Fibroblast of lung (primary cell): ENCODE data around the gene SERTAD3. TPM values are rescaled to one million over a fixed set of nuclear protein-coding genes. Genes with fewer than 3 reads are reported as not detected.

Experiments
- DNase-seq, 2 donors: peaks; one replicate each; pipeline versions ENCODE4 v3.0.0 to v3.0.0-alpha.2; 2010; ENCODE audit warnings: low read depth in 2 of 2
- H2AFZ ChIP-seq: 2 replicates; pipeline ENCODE4 v1.5.1; 2012; ENCODE audit warnings: low read length, control low read depth, inconsistent platforms
- H3K27ac ChIP-seq: 2 replicates; pipeline ENCODE4 v1.5.1; 2011; ENCODE audit warnings: low read length, control low read depth; ENCODE audit not compliant: insufficient read depth
- H3K27me3 ChIP-seq: 2 replicates; pipeline ENCODE4 v1.5.1; 2011; ENCODE audit warnings: mild to moderate bottlenecking, low read length; ENCODE audit not compliant: control insufficient read depth, insufficient read depth
- H3K36me3 ChIP-seq: 2 replicates; pipeline ENCODE4 v1.5.1; 2011; ENCODE audit warnings: low read length; ENCODE audit not compliant: control insufficient read depth, insufficient read depth
- H3K4me1 ChIP-seq: 2 replicates; pipeline ENCODE4 v1.5.1; 2011; ENCODE audit warnings: low read length; ENCODE audit not compliant: control insufficient read depth, insufficient read depth; ENCODE audit errors: extremely low read depth
- H3K4me2 ChIP-seq: 2 replicates; pipeline ENCODE4 v1.5.1; 2011; ENCODE audit warnings: low read length, control low read depth; ENCODE audit not compliant: insufficient read depth; ENCODE audit errors: extremely low read depth
- H3K4me3 ChIP-seq, 4 experiments: fragments of 200-600 bp in 1 of 4; sonication (generic) in 1 of 4; replicated peaks in 1 of 4; 2 replicates each; pipeline ENCODE4 v1.5.1; 2011 to 2016; ENCODE audit warnings: low read length in 4 of 4, low read depth in 3 of 4, mild to moderate bottlenecking in 3 of 4, control low read depth in 2 of 4, inconsistent platforms in 1 of 4, mixed read lengths in 1 of 4; ENCODE audit not compliant: insufficient read depth in 1 of 4; ENCODE audit errors: control extremely low read depth in 1 of 4
- H3K79me2 ChIP-seq: 2 replicates; pipeline ENCODE4 v1.5.1; 2012; ENCODE audit warnings: mild to moderate bottlenecking, low read length, inconsistent platforms; ENCODE audit not compliant: control insufficient read depth, insufficient read depth
- H3K9ac ChIP-seq: 2 replicates; pipeline ENCODE4 v1.5.1; 2011; ENCODE audit warnings: mild to moderate bottlenecking, low read length, control low read depth; ENCODE audit not compliant: insufficient read depth
- H3K9me3 ChIP-seq: 2 replicates; pipeline ENCODE4 v1.5.1; 2012; ENCODE audit warnings: low read depth, low read length; ENCODE audit not compliant: control insufficient read depth, insufficient read depth
- H4K20me1 ChIP-seq: 2 replicates; pipeline ENCODE4 v1.5.1; 2011; ENCODE audit warnings: low read length; ENCODE audit not compliant: control insufficient read depth, insufficient read depth; ENCODE audit errors: extremely low read depth
- CTCF ChIP-seq, 2 donors: IDR thresholded peaks in 1 of 2; conservative IDR thresholded peaks in 1 of 2; 1 replicate in 1 of 2; 2 replicates in 1 of 2; pipeline ENCODE4 v1.5.1; 2011 to 2012; ENCODE audit warnings: low read length in 2 of 2, control low read depth in 1 of 2, inconsistent platforms in 1 of 2, low read depth in 1 of 2, mild to moderate bottlenecking in 1 of 2
- EZH2 ChIP-seq: IDR thresholded peaks from 2 replicates; pipeline ENCODE4 v1.5.1; 2012; ENCODE audit warnings: low read length, control low read depth, mild to moderate bottlenecking; ENCODE audit errors: missing control alignments
- polyA plus RNA-seq, 2 donors: library from polyadenylated mRNA; depleted of rRNA in 1 of 2; stranded (reverse) in 1 of 2; unstranded in 1 of 2; fragments of >200 nt; gene quantifications; 2 replicates each; pipeline ENCODE4 v1.2.1, GENCODE V29; 2011 to 2012; ENCODE audit warnings: missing spikeins in 1 of 2
- total RNA-seq: library from RNA; depleted of rRNA; stranded (reverse); fragments of >200 nt; gene quantifications from 2 replicates; pipeline ENCODE4 v1.2.1, GENCODE V29; 2014

The SERTAD3 gene
- total and polyA plus RNA-seq, 2 donors (not counting 1 experiment from before 2014, with no cell fraction given): 22.3 to 24.8 TPM

- no peak for DNase-seq
- no peak for TF ChIP-seq EZH2
- no peak for TF ChIP-seq CTCF (conservative IDR thresholded peaks at IDR 0.05 in 1 of 2, IDR thresholded peaks at IDR 0.05 in 1 of 2; ENCODE audit: low read depth in 1 of 2, low read length in 2 of 2)
- Histone ChIP-seq H3K27me3 (no peaks in the 10 kb centered on the region), H3K79me2 (no peaks in the 10 kb centered on the region), H3K4me2 (no peak overlapping the region), H3K9ac (no peak overlapping the region), H3K27ac (no peak overlapping the region), H3K36me3 (no peaks in the 10 kb centered on the region), H2AFZ (no peak overlapping the region), H3K9me3 (no peaks in the 10 kb centered on the region), H3K4me1 (no peaks in the 10 kb centered on the region), H3K4me3 (no peak overlapping the region), H4K20me1 (no peaks in the 10 kb centered on the region)
These were observed 51.1 kb downstream of the SERTAD3 start for GRCh38 chr19:40392894-40393517.

DNA sequence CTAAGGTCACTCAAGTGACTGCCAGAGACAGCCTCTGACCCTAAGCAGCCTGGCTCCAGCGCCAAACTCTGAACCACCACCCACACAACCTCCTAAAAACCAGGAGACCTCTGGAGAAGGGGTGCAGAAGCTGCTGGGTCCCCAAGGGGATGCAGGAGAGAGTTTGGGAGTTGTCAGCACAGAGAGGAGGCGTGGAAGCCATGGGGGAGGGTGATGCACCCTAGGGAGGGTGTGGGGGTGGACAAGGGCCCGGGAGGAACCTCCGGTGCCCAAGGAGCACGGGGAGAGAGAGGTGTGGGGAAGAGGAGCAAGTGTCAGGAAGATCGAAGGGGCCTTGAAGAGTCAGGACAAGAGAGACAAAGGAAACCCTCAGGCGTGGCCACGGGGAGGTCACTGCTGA is 52.0 kb downstream of the SERTAD3 start:
- H2AFZ ChIP-seq: no peak overlapping the region
- no peaks in the 10 kb centered on the region for H3K36me3 ChIP-seq
- no peak overlapping the region for H3K4me2 ChIP-seq
- TF ChIP-seq CTCF (conservative IDR thresholded peaks at IDR 0.05 in 1 of 2, IDR thresholded peaks at IDR 0.05 in 1 of 2; ENCODE audit: low read depth in 1 of 2, low read length in 2 of 2) (no peak), EZH2 (no peak)
- H3K27me3 ChIP-seq: no peaks in the 10 kb centered on the region
- DNase-seq: no peak
- H3K4me3 ChIP-seq: no peak overlapping the region
- no peaks in the 10 kb centered on the region for H4K20me1 ChIP-seq
- no peaks in the 10 kb centered on the region for H3K4me1 ChIP-seq
- no peaks in the 10 kb centered on the region for H3K79me2 ChIP-seq
- no peak overlapping the region for H3K27ac ChIP-seq
- no peak overlapping the region for H3K9ac ChIP-seq
- H3K9me3 ChIP-seq: no peaks in the 10 kb centered on the region

Other genes with a start within 250 kb of the SERTAD3 start
- not detected in 2 replicates for gene TTC9B, start 226.0 kb downstream of the SERTAD3 start, total RNA-seq
- not detected in 2 replicates for gene TTC9B, start 226.0 kb downstream of the SERTAD3 start, polyA plus RNA-seq
- gene CCNP, start 217.6 kb downstream of the SERTAD3 start, total RNA-seq: 0.26 and 0.50 TPM in 2 replicates
- 0.07 and 0.16 TPM in 2 replicates for gene CCNP, start 217.6 kb downstream of the SERTAD3 start, polyA plus RNA-seq
- gene AKT2, start 159.0 kb downstream of the SERTAD3 start, total RNA-seq: 58.3 and 76.0 TPM in 2 replicates
- 81.5 and 104 TPM in 2 replicates for gene AKT2, start 159.0 kb downstream of the SERTAD3 start, polyA plus RNA-seq
- 4.4 and 5.1 TPM in 2 replicates for gene C19orf47, start 95.9 kb downstream of the SERTAD3 start, total RNA-seq
- 9.1 and 10.8 TPM in 2 replicates for gene C19orf47, start 95.9 kb downstream of the SERTAD3 start, polyA plus RNA-seq
- gene PLD3, start 95.6 kb downstream of the SERTAD3 start, total RNA-seq: 173 and 230 TPM in 2 replicates
- gene PLD3, start 95.6 kb downstream of the SERTAD3 start, polyA plus RNA-seq: 158 and 208 TPM in 2 replicates
- 0.17 and 0.26 TPM in 2 replicates for gene HIPK4, start 54.2 kb downstream of the SERTAD3 start, total RNA-seq
- 0.05 and 0.07 TPM in 2 replicates for gene HIPK4, start 54.2 kb downstream of the SERTAD3 start, polyA plus RNA-seq
- 3.1 and 3.6 TPM in 2 replicates for gene PRX, start 31.0 kb downstream of the SERTAD3 start, total RNA-seq
- gene PRX, start 31.0 kb downstream of the SERTAD3 start, polyA plus RNA-seq: 0.84 and 0.91 TPM in 2 replicates
- 19.2 and 27.2 TPM in 2 replicates for gene SERTAD1, start 18.3 kb downstream of the SERTAD3 start, total RNA-seq
- 7.2 and 12.7 TPM in 2 replicates for gene SERTAD1, start 18.3 kb downstream of the SERTAD3 start, polyA plus RNA-seq
- gene BLVRB, start 21.4 kb upstream of the SERTAD3 start, total RNA-seq: 105 and 145 TPM in 2 replicates
- 40.0 and 50.8 TPM in 2 replicates for gene BLVRB, start 21.4 kb upstream of the SERTAD3 start, polyA plus RNA-seq
- 3.9 and 6.6 TPM in 2 replicates for gene SPTBN4, start 22.7 kb upstream of the SERTAD3 start, total RNA-seq
- gene SPTBN4, start 22.7 kb upstream of the SERTAD3 start, polyA plus RNA-seq: 1.3 and 2.0 TPM in 2 replicates
- gene SHKBP1, start 132.5 kb upstream of the SERTAD3 start, total RNA-seq: 22.3 and 43.4 TPM in 2 replicates
- 35.6 and 43.2 TPM in 2 replicates for gene SHKBP1, start 132.5 kb upstream of the SERTAD3 start, polyA plus RNA-seq
- 46.4 and 60.9 TPM in 2 replicates for gene LTBP4, start 157.0 kb upstream of the SERTAD3 start, total RNA-seq
- 29.6 and 31.7 TPM in 2 replicates for gene LTBP4, start 157.0 kb upstream of the SERTAD3 start, polyA plus RNA-seq
- 30.6 and 33.4 TPM in 2 replicates for gene NUMBL, start 246.3 kb upstream of the SERTAD3 start, total RNA-seq
- gene NUMBL, start 246.3 kb upstream of the SERTAD3 start, polyA plus RNA-seq: 26.2 and 28.2 TPM in 2 replicates